Epithelial cell of proximal tubule (primary cell): ENCODE results near the gene RPL28. TPM values are rescaled to one million over a fixed set of nuclear protein-coding genes. Genes with fewer than 3 reads are reported as not detected.

Experiments used
- DNase-seq: peaks from one replicate; pipeline ENCODE4 v3.0.0-alpha.2; 2011; ENCODE audit warnings: low read depth
- H3K4me3 ChIP-seq: 2 replicates; pipeline ENCODE4 v1.5.1; 2011; ENCODE audit warnings: low read depth, mild to moderate bottlenecking, low read length
- total RNA-seq: library from RNA; depleted of rRNA; stranded (reverse); fragments of >200 nt; gene quantifications from 2 replicates; pipeline ENCODE4 v1.2.3, GENCODE V29; 2015
- TF ChIP-seq, protein P1 (sequence below): conservative IDR thresholded peaks from 2 replicates; pipeline ENCODE4 v1.5.1; 2012; ENCODE audit warnings: low read depth, mild to moderate bottlenecking, low read length

The RPL28 gene
- total RNA-seq, 1 donor from 2014 or later = 412 TPM

- TF ChIP-seq, protein P1, sequence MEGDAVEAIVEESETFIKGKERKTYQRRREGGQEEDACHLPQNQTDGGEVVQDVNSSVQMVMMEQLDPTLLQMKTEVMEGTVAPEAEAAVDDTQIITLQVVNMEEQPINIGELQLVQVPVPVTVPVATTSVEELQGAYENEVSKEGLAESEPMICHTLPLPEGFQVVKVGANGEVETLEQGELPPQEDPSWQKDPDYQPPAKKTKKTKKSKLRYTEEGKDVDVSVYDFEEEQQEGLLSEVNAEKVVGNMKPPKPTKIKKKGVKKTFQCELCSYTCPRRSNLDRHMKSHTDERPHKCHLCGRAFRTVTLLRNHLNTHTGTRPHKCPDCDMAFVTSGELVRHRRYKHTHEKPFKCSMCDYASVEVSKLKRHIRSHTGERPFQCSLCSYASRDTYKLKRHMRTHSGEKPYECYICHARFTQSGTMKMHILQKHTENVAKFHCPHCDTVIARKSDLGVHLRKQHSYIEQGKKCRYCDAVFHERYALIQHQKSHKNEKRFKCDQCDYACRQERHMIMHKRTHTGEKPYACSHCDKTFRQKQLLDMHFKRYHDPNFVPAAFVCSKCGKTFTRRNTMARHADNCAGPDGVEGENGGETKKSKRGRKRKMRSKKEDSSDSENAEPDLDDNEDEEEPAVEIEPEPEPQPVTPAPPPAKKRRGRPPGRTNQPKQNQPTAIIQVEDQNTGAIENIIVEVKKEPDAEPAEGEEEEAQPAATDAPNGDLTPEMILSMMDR = no peak
- no peak overlapping the region for H3K4me3 ChIP-seq
- DNase-seq = no peak
Measured at GRCh38 chr19:55441692-55442321, 56.1 kb downstream of the RPL28 start.

GRCh38 chr19:55442372-55442961 lies 56.7 kb downstream of the RPL28 start:
- no peak for DNase-seq
- TF ChIP-seq, protein P1 = no peak
- no peak overlapping the region for H3K4me3 ChIP-seq

DNA sequence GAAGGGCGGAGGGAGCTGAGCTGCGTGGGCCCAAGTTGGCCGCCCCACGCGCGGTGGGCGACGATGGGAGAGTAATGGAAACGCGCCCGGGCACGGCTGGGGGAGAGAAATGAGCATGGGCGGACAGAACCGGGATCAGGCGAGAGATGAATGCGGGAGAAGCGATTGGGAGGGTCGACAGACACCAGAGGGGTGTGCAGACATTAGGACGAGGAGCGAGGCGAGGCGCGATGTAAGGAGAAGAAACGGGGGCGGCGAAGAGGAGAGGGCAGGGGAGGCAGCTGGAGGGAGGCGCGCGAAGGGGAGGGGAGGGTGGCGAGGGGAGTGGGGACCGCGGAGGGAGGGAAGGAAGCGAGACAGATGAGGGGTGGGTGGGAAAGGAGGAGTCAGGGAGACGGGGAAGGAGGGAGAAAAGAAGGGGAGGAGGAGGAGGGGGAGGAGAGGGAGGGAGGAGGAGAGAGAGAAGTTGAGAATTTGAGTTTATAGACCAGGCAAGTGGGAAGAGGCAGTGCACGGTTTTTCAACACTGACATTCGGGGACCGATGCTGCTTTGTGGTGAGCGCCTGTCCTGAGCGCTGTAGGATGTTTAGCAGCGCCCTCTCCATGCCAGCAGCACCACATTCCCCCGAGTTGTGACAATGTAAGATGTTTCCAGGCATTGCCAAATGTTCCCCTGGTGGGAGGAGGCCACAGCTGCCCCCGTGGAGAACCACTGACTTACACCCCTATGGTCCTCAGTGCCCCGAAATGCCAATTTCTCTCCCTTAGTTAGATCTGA lies 57.5 kb downstream of the RPL28 start, which contains the start of gene SHISA7:
SHISA7 (minus strand) TSS at position 256 of the 779 bp plus-strand sequence. CDS start 437 bp downstream, outside the sequence.
- no peak for DNase-seq
- H3K4me3 ChIP-seq = no peak within 1 kb of the TSS
- TF ChIP-seq, protein P1 = no peak

DNA sequence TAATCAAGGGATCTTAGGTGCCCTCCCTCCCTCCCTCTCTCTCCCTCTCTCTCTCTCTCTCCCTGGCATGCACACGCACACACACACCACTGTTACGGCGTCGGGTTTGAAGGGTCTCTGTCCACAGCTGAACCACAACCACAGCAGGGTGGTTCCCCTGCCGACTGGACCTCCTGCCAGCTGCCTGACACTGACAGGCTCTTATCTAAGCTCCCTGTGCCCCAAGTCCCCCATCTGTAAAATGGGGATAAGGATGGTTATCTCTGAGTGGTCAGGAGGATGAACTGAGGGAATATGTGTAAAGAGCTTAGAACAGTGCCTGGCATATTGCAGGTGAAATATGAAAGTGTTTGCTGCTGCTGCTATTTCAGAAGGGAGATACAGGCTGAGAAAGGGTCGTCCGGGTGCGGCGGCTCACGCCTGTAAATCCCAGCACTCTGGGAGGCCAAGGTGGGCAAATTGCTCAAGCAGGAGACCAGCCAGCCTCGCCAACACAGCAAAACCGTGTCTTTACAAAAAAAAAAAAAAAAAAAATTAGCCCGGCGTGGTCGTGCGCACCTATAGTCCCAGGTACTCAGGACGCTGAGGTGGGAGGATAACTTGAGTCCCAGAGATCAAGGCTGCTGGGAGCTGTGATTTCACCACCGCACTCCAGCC lies 58.2 kb downstream of the RPL28 start:
- TF ChIP-seq, protein P1 = no peak
- H3K4me3 ChIP-seq = no peak overlapping the region
- DNase-seq = no peak

GRCh38 chr19:55444646-55445045 lies 58.9 kb downstream of the RPL28 start:
- DNase-seq = no peak
- no peak overlapping the region for H3K4me3 ChIP-seq
- TF ChIP-seq, protein P1 = no peak

DNA sequence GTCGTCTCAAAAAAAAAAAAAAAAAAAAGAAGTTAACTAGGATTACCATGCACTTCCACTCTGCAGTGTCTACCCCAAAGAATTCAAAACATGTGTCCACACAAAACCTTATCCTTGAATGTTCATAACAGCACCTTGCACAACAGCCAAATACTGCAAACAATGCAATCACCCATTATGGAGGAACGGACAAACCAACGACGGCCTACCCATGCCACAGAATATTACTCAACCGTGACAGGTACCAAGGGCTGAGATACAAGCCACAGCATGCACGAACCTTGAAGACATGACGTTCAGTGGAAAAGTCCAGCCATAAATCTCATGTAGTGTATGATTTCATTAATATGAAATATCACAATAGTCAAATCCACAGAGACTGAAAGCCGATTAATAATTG lies 60.3 kb downstream of the RPL28 start:
- no peak overlapping the region for H3K4me3 ChIP-seq
- TF ChIP-seq, protein P1 = no peak
- DNase-seq = no peak
